Activated CD8-positive, alpha-beta memory T cell treated with anti-CD3 and anti-CD28 coated beads, Interleukin-2, amount 50 U/mL, for 48 hours (primary cell): Measurements from ENCODE around the gene RRAS2.
"Not testable (repeated sequence)": the region's sequence is repeated elsewhere in the genome, so short reads cannot be mapped to it uniquely, and the experiment has no call there.

Experiments used
- DNase-seq: peaks from one replicate; pipeline ENCODE4 v3.0.0-alpha.2; 2020

Gene RRAS2

DNA sequence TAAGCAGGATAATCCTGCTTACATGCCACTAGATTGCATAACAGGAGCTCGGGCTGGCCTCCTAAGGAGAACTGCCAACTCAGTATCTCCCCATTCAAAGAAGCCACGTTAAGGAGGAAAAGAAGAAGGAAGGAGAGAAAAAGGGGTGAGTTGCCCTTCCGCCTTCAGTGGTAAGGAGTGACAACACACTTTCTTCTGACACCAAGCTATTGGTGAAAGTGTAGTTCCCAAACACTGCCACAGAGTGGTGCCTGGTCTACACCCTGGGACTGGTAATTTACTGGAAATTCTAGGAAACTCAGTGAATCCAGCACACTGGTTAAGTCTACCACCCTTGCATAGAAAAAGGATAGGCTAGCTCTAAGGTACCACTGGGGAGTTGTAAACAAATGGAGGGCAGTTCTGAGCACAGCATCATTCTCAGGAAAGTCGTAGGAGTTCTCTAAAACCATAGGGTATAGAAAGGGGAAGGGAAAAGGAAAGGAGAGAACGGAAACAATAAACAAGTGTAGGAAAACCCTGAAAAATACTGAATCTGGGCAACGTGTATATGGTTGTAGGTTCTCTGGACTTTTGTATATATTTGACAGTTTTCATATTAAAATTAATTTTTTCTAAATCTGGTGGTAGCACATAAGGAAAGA lies 58.2 kb downstream of the RRAS2 start:
- DNase-seq, result no peak

- no peak for DNase-seq
Measured at GRCh38 chr11:14299921-14300320, 59.1 kb downstream of the RRAS2 start.

- no peak for DNase-seq
Measured at GRCh38 chr11:14290422-14290821, 68.6 kb downstream of the RRAS2 start.

DNA sequence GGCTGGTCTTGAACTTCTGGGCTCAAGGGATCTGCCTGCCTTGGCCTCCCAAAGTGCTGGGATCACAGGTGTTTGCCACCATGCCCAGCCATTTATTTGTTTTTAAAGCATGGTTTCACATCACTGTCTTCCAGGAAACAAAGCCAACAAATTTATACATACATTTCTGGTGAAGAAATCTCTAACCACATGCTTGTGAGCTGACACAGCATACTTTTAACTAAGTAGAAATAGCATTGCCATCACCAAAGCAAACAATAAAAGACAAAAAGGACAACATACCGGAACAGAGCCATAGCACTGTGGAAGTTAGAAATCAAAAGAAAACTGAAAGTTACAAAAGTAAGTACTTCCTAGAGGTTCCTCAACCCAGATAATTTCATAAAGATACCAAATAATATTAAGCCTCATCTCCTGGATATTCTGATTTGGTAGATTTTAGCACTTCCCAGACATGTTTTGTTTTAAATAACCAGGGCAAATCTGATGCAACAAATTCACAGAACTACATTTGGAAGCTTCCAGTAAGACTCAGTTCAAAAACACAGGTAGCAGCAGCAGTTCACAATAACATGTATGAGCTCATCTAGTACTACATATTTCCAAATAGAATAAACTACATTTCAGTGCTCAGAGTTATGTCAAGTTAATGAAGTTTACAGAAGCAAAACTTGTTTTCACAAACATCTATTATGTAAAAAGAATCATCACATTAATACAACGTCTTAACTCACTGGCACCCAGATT lies 70.6 kb downstream of the RRAS2 start:
- no peak for DNase-seq

- not testable (repeated sequence) for DNase-seq
Measured at GRCh38 chr11:14278869-14279268, 80.1 kb downstream of the RRAS2 start.

DNA sequence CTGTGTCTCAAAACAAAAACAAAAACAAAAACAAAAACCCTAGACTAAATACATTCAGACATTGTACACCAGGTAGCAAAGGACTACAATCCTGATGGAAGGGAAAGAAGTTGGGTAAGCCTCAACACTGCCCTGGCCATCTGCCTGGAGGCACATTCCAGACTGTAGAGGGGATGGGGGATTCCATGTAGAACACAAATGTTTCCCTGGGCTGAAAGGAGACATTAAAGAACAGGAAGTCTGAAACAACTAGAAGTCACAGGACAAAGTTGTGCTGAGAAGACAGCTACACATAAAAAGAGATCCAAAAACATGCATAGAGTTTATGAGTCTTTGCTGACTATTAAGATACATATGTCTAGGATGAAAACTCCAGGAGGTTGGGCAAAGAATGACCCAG lies 83.9 kb downstream of the RRAS2 start:
- DNase-seq, result no peak

DNA sequence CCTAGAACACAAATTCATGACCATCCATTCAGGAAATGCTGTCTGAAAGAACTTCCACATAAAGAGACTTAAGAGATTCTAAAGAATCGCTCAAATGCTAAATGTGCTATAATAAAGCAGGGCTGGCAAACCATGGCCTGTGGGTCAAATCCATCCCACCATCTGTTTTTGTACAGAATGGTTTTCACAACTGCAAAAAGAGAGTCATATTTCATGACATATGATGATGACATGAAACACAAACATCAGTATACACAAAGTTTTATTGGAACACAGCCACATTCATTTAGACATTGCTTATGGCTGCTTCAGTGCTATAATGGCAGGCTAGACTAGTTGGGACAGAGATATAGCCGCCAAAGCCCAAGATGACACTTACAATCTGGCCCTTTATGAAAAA lies 85.1 kb downstream of the RRAS2 start:
- no peak for DNase-seq

DNA sequence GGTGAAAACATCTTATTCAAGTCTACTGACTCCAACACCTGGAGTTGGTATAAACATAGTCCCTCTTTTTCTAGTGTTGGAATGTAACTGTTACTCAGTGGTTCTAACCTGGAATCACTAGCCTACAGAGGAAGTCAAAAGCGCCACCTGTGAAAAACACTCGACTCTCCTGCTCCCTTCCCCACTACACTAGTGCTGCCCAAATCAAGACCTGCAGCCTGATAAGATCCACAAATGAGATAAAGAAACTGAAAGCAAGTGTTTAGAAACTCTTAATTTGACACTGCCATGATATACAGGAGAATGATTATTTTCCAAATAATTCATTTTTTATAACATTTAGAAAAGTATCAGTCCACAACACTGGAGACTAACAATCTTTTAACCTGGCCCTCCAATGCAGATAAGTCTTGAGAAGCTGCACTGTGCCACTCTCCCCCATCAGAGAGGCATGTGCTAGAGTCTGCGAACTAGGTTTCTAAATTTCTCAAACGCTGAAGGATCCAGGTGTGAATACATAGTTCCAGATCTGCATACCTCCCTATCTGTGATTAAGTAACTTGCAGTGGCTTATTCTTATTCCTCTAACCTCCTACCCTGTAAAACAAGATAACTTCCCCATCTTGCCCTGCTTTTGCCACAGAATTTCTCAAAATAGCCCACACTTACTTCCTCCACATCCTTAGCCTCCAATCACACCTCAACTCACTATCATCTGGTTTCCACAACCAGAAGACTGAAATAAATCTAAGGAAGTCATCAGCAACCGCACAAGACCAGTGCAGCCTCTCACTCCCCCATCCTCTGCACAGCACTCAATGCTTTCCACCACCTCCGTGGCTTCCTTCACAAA lies 88.1 kb downstream of the RRAS2 start:
- DNase-seq, result no peak

DNA sequence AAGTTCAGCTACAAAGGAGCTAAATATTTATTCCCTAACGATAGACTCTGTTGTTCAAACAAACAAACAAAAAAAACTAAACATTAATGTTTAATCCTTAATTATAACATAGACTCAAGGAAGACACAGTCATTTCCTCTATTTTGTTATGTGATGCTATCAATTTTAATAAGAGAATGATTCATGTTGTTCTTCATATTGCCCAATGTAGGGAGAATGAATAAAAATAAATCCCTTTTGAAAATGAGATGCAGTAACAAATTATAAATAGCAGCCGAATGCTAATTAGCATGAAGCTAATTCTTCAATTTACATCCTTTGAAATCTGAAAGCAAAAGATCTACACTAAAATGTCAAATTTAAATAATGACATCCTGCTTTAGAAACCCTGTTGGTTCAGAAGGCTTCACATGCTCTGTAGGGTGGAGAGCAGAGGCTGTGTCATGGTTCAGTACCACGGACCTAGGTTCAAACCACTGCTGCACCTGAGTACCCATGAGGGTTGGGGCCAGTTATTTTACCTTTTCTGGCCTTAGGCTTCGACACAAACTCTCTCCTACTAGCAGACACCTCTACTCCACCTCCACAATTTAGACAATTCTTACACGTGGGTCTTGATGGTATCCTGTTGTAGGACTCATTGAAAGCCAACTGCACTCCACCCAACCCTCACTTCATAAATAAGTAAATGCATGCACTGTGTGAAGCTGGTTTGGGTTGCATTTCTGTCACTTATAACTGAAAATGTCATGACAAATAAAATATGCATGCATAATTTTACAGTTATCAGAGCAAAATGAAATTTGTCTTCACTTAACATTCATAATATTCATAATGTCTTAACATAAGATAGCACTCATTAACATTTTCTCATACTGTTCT lies 89.0 kb downstream of the RRAS2 start:
- DNase-seq, result no peak

- DNase-seq, result no peak
Measured at GRCh38 chr11:14267861-14268635, 90.9 kb downstream of the RRAS2 start.

DNA sequence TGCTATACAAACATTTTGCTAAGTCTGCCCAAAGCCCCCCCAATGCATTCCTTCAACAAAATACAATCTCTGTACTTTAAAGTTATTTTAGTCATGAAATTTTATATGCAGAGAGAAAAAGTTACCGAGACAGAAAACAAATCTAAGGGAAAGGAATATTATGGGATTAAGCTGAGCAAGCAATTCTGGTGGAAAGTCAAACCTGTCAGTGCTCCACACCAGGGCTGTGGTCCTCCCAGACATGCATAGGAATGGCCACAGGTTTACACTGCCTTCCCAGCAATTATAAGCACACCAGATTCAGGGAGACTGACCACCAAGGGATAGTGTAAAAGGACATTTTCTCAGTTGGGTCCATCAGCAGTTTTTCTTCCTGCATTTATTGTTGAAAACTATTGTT lies 92.4 kb downstream of the RRAS2 start:
- DNase-seq, result no peak

DNA sequence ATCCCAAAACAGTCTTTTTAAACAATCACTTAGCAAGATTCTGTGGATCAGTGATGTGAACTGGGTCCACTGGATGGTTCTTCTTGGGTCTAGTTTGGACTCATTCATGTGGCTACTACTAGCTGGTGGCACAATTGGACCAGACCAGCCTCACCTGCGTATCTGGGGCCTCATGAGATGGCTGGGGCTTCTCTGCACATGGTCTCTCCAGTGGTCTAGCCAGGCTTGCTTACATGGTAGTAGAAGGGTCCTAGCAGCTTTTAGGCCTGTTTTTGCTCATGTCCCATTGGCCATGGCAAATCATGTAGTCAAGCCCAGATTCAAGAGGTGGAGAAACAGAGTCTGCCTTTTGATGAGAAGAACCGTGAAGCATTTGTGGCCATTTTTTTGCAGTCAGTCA lies 94.0 kb downstream of the RRAS2 start:
- no peak for DNase-seq

DNA sequence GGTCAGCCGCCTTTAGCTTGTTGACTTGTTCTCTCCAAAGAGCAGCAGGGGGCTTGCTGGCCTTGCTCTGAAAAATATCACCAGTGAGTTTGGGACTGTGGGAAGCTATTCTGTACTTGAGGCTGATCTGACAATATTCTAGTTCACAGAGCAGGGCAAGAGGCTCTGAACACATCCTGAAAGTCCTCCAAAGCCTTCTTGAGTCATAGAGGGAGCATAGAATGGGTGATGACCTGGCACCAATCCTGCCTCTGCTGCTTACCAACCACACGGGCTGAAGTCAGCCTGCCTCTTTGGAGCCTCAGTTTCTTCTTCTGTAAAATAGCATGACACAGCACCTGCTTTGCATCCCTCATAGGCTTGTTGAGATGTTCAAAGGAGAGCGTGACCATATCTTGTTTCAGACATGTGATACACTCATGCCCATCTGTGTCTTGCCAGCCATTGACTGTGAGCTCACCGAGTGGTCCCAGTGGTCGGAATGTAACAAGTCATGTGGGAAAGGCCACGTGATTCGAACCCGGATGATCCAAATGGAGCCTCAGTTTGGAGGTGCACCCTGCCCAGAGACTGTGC lies 96.6 kb downstream of the RRAS2 start:
- DNase-seq, result no peak

DNA sequence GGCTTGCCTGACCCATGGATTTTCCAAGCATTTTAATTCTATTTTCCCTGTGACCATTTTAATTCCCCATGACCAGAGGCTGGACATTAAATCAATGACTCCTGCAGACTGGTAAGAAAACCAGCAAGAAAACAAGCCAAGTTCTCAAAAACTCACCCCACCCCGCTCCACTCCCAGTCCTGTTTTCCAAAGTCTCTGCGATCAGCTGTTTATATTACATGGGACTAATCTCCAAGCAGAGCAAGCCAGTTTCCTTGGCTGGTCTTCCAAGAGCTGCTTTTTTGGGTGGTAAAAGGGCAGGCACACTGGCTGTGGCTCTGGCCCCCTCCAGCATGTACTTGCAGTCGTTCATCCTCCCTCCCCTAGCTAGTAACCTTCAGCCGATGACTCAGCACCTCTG lies 97.9 kb downstream of the RRAS2 start:
- DNase-seq, result no peak

GRCh38 chr11:14259878-14260277 lies 99.1 kb downstream of the RRAS2 start:
- no peak for DNase-seq

DNA sequence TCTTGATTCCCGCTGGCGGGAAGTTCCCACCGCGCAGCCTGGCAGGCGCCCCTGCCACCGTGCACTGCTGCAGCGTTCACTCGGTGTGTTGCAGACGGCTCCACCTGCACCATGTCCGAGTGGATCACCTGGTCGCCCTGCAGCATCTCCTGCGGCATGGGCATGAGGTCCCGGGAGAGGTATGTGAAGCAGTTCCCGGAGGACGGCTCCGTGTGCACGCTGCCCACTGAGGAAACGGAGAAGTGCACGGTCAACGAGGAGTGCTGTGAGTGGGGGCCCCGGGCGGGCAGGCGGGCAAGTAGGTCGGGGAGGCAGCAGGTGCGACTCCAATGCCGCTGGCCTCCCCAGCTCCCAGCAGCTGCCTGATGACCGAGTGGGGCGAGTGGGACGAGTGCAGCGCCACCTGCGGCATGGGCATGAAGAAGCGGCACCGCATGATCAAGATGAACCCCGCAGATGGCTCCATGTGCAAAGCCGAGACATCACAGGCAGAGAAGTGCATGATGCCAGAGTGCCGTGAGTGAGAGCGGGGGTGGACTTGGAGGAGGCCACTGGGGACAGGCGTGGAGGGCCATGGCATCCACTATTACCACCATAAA lies 99.7 kb downstream of the RRAS2 start:
- DNase-seq, result no peak

DNA sequence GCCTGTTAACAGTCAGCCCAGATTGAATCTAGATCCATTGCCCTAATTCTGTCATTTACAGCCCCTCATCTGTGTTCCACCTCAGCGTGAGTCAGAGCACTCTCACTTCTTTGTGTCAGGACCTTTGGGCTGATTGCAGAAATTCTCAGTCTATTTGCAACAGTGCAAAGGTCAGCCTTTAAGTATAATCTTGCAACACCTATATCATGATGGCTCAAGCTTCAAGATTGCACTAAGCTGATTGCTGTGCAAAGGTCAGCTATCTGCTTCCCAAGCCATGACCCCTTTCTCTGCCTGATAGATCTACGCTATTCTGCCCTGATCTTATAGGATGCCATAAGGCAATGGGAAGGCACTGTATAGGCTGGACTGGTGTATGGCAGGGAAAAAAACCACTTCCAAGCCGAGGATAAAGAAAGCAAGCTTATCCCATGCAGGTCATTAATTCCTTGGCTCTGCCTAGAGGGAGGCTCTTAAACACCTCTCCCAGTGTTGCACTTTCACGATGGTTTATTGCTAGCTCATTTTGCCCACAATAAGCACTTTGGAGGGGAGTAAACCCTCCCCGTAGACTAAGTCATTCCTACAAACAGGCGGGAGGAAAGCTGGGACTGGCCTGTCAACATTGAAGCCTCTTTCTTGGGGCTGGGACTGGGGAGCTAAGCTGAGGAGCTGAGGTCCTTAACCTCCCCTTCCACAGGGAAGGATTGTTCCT lies 100.6 kb downstream of the RRAS2 start:
- no peak for DNase-seq

- no peak for DNase-seq
Measured at GRCh38 chr11:14255238-14255534, 103.8 kb downstream of the RRAS2 start.

DNA sequence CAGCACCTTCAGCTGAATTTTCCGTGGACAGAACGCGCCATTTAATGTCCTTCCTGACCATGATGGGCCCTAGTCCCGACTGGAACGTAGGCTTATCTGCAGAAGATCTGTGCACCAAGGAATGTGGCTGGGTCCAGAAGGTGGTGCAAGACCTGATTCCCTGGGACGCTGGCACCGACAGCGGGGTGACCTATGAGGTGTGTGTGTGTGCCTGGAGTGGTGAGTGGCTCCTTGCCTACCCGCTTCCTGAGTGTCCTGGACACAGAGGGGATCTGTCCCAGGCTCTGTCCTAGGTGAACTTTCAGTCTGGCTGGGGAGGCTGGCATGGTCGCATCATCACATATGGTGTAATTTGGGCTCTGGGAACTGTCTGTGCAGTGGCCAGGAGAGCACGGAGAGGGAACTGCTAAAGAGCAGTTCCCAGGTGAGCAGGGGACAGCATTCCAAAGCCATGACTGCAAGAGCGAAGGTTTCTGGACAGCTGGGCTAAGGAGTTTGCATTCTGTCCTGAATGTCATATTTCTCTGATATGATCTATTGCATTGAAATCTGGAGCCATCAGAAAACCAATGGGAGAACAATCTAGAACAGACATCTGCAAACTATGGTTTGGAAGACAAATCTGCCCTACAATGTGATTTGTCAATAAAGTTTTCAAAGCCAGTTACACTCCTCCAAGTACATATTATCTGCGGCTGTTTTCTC lies 104.3 kb downstream of the RRAS2 start:
- no peak for DNase-seq

- DNase-seq, result no peak
Measured at GRCh38 chr11:14253840-14254239, 105.1 kb downstream of the RRAS2 start.
